ENCODE measurements around the gene COPS9. TPM values are rescaled to one million over a fixed set of nuclear protein-coding genes. Genes with fewer than 3 reads are reported as not detected.

Gene COPS9
- total RNA-seq, 2 donors from 2014 or later = 151 to 161 TPM

DNA sequence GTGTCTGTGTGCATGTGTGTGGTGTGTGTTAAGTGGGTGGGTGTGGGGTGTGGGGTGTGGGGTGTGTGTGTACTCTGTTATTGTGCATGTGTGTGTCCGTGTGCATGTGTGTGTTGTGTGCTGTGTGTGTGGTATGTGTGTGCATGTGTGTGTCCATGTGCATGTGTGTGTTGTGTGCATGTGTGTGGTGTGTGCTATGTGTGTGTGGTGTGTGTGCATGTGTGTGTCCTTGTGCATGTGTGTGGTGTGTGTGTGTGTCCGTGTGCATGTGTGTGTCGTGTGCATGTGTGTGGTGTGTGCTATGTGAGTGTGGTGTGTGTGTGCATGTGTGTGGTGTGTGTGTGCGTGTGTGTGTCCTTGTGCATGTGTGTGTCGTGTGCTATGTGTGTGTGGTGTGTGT is 11.3 kb upstream of the COPS9 start:
- Mint-ChIP-seq H3K4me3 (no peak overlapping the region), H3K4me1 (no peaks in the 10 kb centered on the region), H3K9me3 (peaks cover 2% of the 10 kb centered on the region), H3K27ac (no peak overlapping the region), H3K27me3 (ENCODE audit: insufficient read depth) (peaks cover 5% of the 10 kb centered on the region), H3K36me3 (ENCODE audit: low read depth) (no peaks in the 10 kb centered on the region)
- no peaks in the 10 kb centered on the region for H3K4me1 ChIP-seq (ENCODE audit: control insufficient read depth, insufficient read depth, low read length)
- no peaks in the 10 kb centered on the region for H3K9me3 ChIP-seq (ENCODE audit: control insufficient read depth, low read length)
- H3K9ac ChIP-seq (ENCODE audit: extremely low read depth, low read length, poor library complexity, severe bottlenecking) = no peak overlapping the region
- no peak overlapping the region for H3K4me3 ChIP-seq (ENCODE audit: low read length)
- no peaks in the 10 kb centered on the region for H3K36me3 ChIP-seq (ENCODE audit: control insufficient read depth, insufficient read depth, low read length)
- WGBS, 2 experiments (ENCODE audit: insufficient coverage in 1 of 2, insufficient read length in 1 of 2) = 80 to 85% methylated on average over 1 to 5 of the region's 5 CpGs
- no peak overlapping the region for H3K27ac ChIP-seq (ENCODE audit: low read depth, low read length)
- peaks cover 7% of the 10 kb centered on the region for H3K27me3 ChIP-seq (ENCODE audit: control insufficient read depth, insufficient read depth, low read length, poor library complexity, severe bottlenecking)
- TF ChIP-seq, protein P1, sequence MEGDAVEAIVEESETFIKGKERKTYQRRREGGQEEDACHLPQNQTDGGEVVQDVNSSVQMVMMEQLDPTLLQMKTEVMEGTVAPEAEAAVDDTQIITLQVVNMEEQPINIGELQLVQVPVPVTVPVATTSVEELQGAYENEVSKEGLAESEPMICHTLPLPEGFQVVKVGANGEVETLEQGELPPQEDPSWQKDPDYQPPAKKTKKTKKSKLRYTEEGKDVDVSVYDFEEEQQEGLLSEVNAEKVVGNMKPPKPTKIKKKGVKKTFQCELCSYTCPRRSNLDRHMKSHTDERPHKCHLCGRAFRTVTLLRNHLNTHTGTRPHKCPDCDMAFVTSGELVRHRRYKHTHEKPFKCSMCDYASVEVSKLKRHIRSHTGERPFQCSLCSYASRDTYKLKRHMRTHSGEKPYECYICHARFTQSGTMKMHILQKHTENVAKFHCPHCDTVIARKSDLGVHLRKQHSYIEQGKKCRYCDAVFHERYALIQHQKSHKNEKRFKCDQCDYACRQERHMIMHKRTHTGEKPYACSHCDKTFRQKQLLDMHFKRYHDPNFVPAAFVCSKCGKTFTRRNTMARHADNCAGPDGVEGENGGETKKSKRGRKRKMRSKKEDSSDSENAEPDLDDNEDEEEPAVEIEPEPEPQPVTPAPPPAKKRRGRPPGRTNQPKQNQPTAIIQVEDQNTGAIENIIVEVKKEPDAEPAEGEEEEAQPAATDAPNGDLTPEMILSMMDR (conservative IDR thresholded peaks at IDR 0.05) = no peak
- no peak for DNase-seq

DNA sequence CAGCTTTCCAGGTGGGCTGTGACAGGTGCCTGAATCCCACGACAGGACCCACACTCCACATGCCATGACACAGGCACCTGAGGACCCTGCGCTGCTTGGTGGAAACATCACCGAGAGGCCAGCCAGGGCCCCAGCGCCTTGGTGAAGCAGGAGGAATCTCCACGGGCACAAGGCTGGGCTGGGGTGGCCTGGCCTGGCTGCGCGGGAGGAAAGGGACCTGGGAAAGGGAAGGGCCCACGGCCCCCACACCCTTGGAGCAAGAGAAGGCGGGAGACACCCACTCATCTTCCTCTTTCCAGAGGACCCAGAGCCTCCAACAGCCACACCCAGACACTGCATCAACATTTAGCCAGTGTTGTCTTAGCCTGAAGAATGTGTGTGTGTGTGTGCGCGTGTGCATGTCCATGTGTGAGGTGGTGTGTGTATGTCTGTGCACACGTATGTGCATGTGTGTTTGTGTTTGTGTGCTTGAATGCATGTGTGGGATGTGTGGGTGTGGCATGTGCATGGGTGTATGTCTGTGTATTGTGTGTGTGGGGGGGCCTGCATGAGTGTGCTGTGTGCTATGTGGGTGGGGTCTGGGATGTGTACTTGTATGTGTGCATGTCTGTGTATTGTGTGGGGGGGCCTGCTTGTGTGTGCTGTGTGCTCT is 10.6 kb upstream of the COPS9 start:
- no peak overlapping the region for H3K27ac Mint-ChIP-seq
- no peaks in the 10 kb centered on the region for H3K4me1 Mint-ChIP-seq
- Histone ChIP-seq H3K9me3 (ENCODE audit: control insufficient read depth, low read length) (no peaks in the 10 kb centered on the region), H3K4me1 (ENCODE audit: control insufficient read depth, insufficient read depth, low read length) (no peaks in the 10 kb centered on the region), H3K4me3 (ENCODE audit: low read length) (no peak overlapping the region), H3K9ac (ENCODE audit: extremely low read depth, low read length, poor library complexity, severe bottlenecking) (no peak overlapping the region), H3K36me3 (ENCODE audit: control insufficient read depth, insufficient read depth, low read length) (no peaks in the 10 kb centered on the region), H3K27ac (ENCODE audit: low read depth, low read length) (no peak overlapping the region), H3K27me3 (ENCODE audit: control insufficient read depth, insufficient read depth, low read length, poor library complexity, severe bottlenecking) (peaks cover under 1% of the 10 kb centered on the region)
- TF ChIP-seq, protein P1 (conservative IDR thresholded peaks at IDR 0.05) = no peak
- 82 to 90% methylated on average over 8 to 12 of the region's 12 CpGs for WGBS, 2 experiments (ENCODE audit: insufficient coverage in 1 of 2, insufficient read length in 1 of 2)
- H3K4me3 Mint-ChIP-seq = no peak overlapping the region
- no peaks in the 10 kb centered on the region for H3K36me3 Mint-ChIP-seq (ENCODE audit: low read depth)
- H3K9me3 Mint-ChIP-seq = peaks cover 2% of the 10 kb centered on the region
- H3K27me3 Mint-ChIP-seq (ENCODE audit: insufficient read depth) = peaks cover 5% of the 10 kb centered on the region
- no peak for DNase-seq

DNA sequence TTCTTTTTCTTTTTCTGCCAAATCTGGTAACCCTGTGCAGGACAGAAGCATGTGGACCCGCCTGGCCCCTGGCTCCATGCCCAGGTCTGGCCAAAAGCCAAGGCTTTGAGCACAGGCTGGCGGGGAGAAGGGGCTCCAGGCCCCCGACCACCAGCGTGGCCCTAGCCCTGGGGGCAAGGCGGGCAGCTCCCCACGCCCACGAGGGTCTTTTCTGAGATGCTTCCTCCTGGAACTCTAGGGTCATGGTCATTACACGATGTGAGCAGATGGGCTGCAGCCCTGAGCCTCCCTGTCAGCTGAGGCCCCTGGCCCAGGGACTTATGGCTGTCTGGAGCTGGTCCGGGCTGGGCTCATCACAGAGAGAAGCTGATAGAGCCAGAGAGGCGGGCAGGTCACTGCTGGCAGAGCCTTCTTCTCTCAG is 10.0 kb upstream of the COPS9 start:
- Mint-ChIP-seq H3K27me3 (ENCODE audit: insufficient read depth) (peaks cover 4% of the 10 kb centered on the region), H3K4me3 (no peak overlapping the region), H3K36me3 (ENCODE audit: low read depth) (no peaks in the 10 kb centered on the region), H3K9me3 (peaks cover 2% of the 10 kb centered on the region), H3K27ac (no peak overlapping the region), H3K4me1 (no peaks in the 10 kb centered on the region)
- H3K36me3 ChIP-seq (ENCODE audit: control insufficient read depth, insufficient read depth, low read length) = no peaks in the 10 kb centered on the region
- no peaks in the 10 kb centered on the region for H3K27me3 ChIP-seq (ENCODE audit: control insufficient read depth, insufficient read depth, low read length, poor library complexity, severe bottlenecking)
- H3K4me1 ChIP-seq (ENCODE audit: control insufficient read depth, insufficient read depth, low read length) = no peaks in the 10 kb centered on the region
- H3K9me3 ChIP-seq (ENCODE audit: control insufficient read depth, low read length) = no peaks in the 10 kb centered on the region
- no peak for DNase-seq
- H3K4me3 ChIP-seq (ENCODE audit: low read length) = no peak overlapping the region
- 89 to 91% methylated on average over 4 to 10 of the region's 10 CpGs for WGBS, 2 experiments (ENCODE audit: insufficient coverage in 1 of 2, insufficient read length in 1 of 2)
- TF ChIP-seq, protein P1 (conservative IDR thresholded peaks at IDR 0.05) = no peak
- H3K9ac ChIP-seq (ENCODE audit: extremely low read depth, low read length, poor library complexity, severe bottlenecking) = no peak overlapping the region
- no peak overlapping the region for H3K27ac ChIP-seq (ENCODE audit: low read depth, low read length)
